ENCODE data around the gene CDCA3.

CDCA3 gene

GRCh38 chr12:6850796-6851152 is 312 bp downstream of the CDCA3 start:
- H3K4me3 Mint-ChIP-seq = peak overlapping the region; percentile 89
- H3K36me3 Mint-ChIP-seq (ENCODE audit: low read depth) = peaks cover 33% of the 10 kb centered on the region
- no peaks in the 10 kb centered on the region for H3K9me3 Mint-ChIP-seq
- no peaks in the 10 kb centered on the region for H3K27me3 Mint-ChIP-seq (ENCODE audit: low read depth)
- peaks cover 41% of the 10 kb centered on the region for H3K4me1 Mint-ChIP-seq (ENCODE audit: low read depth)
- H3K27ac Mint-ChIP-seq = peak overlapping the region; percentile 99

- H3K27ac Mint-ChIP-seq = peak overlapping the region; percentile 52
- H3K9me3 Mint-ChIP-seq = no peaks in the 10 kb centered on the region
- H3K4me1 Mint-ChIP-seq (ENCODE audit: low read depth) = peaks cover 41% of the 10 kb centered on the region
- peaks cover 31% of the 10 kb centered on the region for H3K36me3 Mint-ChIP-seq (ENCODE audit: low read depth)
- peak overlapping the region; percentile 89 for H3K4me3 Mint-ChIP-seq
- no peaks in the 10 kb centered on the region for H3K27me3 Mint-ChIP-seq (ENCODE audit: low read depth)
These were observed 1.0 kb downstream of the CDCA3 start for GRCh38 chr12:6849976-6850560.

GRCh38 chr12:6849427-6849826 is 1.7 kb downstream of the CDCA3 start:
- H3K36me3 Mint-ChIP-seq (ENCODE audit: low read depth) = peaks cover 35% of the 10 kb centered on the region
- peaks cover 39% of the 10 kb centered on the region for H3K4me1 Mint-ChIP-seq (ENCODE audit: low read depth)
- peak overlapping the region; percentile 38 for H3K27ac Mint-ChIP-seq
- H3K9me3 Mint-ChIP-seq = no peaks in the 10 kb centered on the region
- no peaks in the 10 kb centered on the region for H3K27me3 Mint-ChIP-seq (ENCODE audit: low read depth)
- peak overlapping the region; percentile 89 for H3K4me3 Mint-ChIP-seq

- Mint-ChIP-seq H3K27ac (no peak overlapping the region), H3K36me3 (ENCODE audit: low read depth) (peaks cover 30% of the 10 kb centered on the region), H3K27me3 (ENCODE audit: low read depth) (no peaks in the 10 kb centered on the region), H3K4me1 (ENCODE audit: low read depth) (peaks cover 25% of the 10 kb centered on the region), H3K9me3 (no peaks in the 10 kb centered on the region), H3K4me3 (peak overlapping the region; percentile 18)
These were observed 3.4 kb downstream of the CDCA3 start for GRCh38 chr12:6847676-6848075.

GRCh38 chr12:6846316-6846869 is 4.7 kb downstream of the CDCA3 start:
- peaks cover 25% of the 10 kb centered on the region for H3K4me1 Mint-ChIP-seq (ENCODE audit: low read depth)
- no peak overlapping the region for H3K4me3 Mint-ChIP-seq
- H3K27me3 Mint-ChIP-seq (ENCODE audit: low read depth) = no peaks in the 10 kb centered on the region
- H3K9me3 Mint-ChIP-seq = no peaks in the 10 kb centered on the region
- H3K27ac Mint-ChIP-seq = no peak overlapping the region
- peaks cover 30% of the 10 kb centered on the region for H3K36me3 Mint-ChIP-seq (ENCODE audit: low read depth)

- no peak overlapping the region for H3K27ac Mint-ChIP-seq
- no peaks in the 10 kb centered on the region for H3K27me3 Mint-ChIP-seq (ENCODE audit: low read depth)
- no peak overlapping the region for H3K4me3 Mint-ChIP-seq
- H3K4me1 Mint-ChIP-seq (ENCODE audit: low read depth) = peaks cover 20% of the 10 kb centered on the region
- no peaks in the 10 kb centered on the region for H3K9me3 Mint-ChIP-seq
- peaks cover 26% of the 10 kb centered on the region for H3K36me3 Mint-ChIP-seq (ENCODE audit: low read depth)
These were observed 5.7 kb downstream of the CDCA3 start for GRCh38 chr12:6845395-6845794.

- H3K4me3 Mint-ChIP-seq = no peak overlapping the region
- peaks cover 2% of the 10 kb centered on the region for H3K4me1 Mint-ChIP-seq (ENCODE audit: low read depth)
- no peaks in the 10 kb centered on the region for H3K9me3 Mint-ChIP-seq
- H3K27ac Mint-ChIP-seq = no peak overlapping the region
- peaks cover 15% of the 10 kb centered on the region for H3K36me3 Mint-ChIP-seq (ENCODE audit: low read depth)
- H3K27me3 Mint-ChIP-seq (ENCODE audit: low read depth) = no peaks in the 10 kb centered on the region
These were observed 7.8 kb downstream of the CDCA3 start for GRCh38 chr12:6843118-6843902.

GRCh38 chr12:6842075-6842474 is 9.0 kb downstream of the CDCA3 start:
- Mint-ChIP-seq H3K36me3 (ENCODE audit: low read depth) (peaks cover 10% of the 10 kb centered on the region), H3K4me1 (ENCODE audit: low read depth) (no peaks in the 10 kb centered on the region), H3K27me3 (ENCODE audit: low read depth) (no peaks in the 10 kb centered on the region), H3K4me3 (no peak overlapping the region), H3K27ac (no peak overlapping the region), H3K9me3 (no peaks in the 10 kb centered on the region)

GRCh38 chr12:6840761-6841515 is 10.1 kb downstream of the CDCA3 start, which contains the start of gene GNB3:
TSS of gene GNB3 (plus strand) at chr12:6840925. CDS start at chr12:6841288, 363 bp downstream.
- no peaks in the 10 kb centered on the region for H3K27me3 Mint-ChIP-seq (ENCODE audit: low read depth)
- H3K4me3 Mint-ChIP-seq = no peak within 1 kb of the TSS
- no peaks in the 10 kb centered on the region for H3K9me3 Mint-ChIP-seq
- no peaks in the 10 kb centered on the region for H3K4me1 Mint-ChIP-seq (ENCODE audit: low read depth)
- no peak within 1 kb of the TSS for H3K27ac Mint-ChIP-seq
- peaks cover 5% of the 10 kb centered on the region for H3K36me3 Mint-ChIP-seq (ENCODE audit: low read depth)

GRCh38 chr12:6840330-6840729 is 10.8 kb downstream of the CDCA3 start:
- H3K4me3 Mint-ChIP-seq = no peak overlapping the region
- peaks cover 5% of the 10 kb centered on the region for H3K36me3 Mint-ChIP-seq (ENCODE audit: low read depth)
- H3K27ac Mint-ChIP-seq = no peak overlapping the region
- H3K27me3 Mint-ChIP-seq (ENCODE audit: low read depth) = no peaks in the 10 kb centered on the region
- peaks cover 2% of the 10 kb centered on the region for H3K4me1 Mint-ChIP-seq (ENCODE audit: low read depth)
- H3K9me3 Mint-ChIP-seq = no peaks in the 10 kb centered on the region

- Mint-ChIP-seq H3K4me3 (no peak overlapping the region), H3K27ac (no peak overlapping the region), H3K27me3 (ENCODE audit: low read depth) (no peaks in the 10 kb centered on the region), H3K9me3 (no peaks in the 10 kb centered on the region), H3K36me3 (ENCODE audit: low read depth) (no peaks in the 10 kb centered on the region), H3K4me1 (ENCODE audit: low read depth) (peaks cover 2% of the 10 kb centered on the region)
These were observed 11.4 kb downstream of the CDCA3 start for GRCh38 chr12:6839482-6840201.

- H3K9me3 Mint-ChIP-seq = no peaks in the 10 kb centered on the region
- H3K36me3 Mint-ChIP-seq (ENCODE audit: low read depth) = no peaks in the 10 kb centered on the region
- H3K4me1 Mint-ChIP-seq (ENCODE audit: low read depth) = peaks cover 4% of the 10 kb centered on the region
- no peak overlapping the region for H3K4me3 Mint-ChIP-seq
- no peak overlapping the region for H3K27ac Mint-ChIP-seq
- H3K27me3 Mint-ChIP-seq (ENCODE audit: low read depth) = no peaks in the 10 kb centered on the region
These were observed 12.2 kb downstream of the CDCA3 start for GRCh38 chr12:6838854-6839253.

GRCh38 chr12:6837370-6838060 is 13.6 kb downstream of the CDCA3 start:
- H3K27ac Mint-ChIP-seq = no peak overlapping the region
- H3K9me3 Mint-ChIP-seq = no peaks in the 10 kb centered on the region
- H3K4me1 Mint-ChIP-seq (ENCODE audit: low read depth) = peaks cover 4% of the 10 kb centered on the region
- no peak overlapping the region for H3K4me3 Mint-ChIP-seq
- no peaks in the 10 kb centered on the region for H3K27me3 Mint-ChIP-seq (ENCODE audit: low read depth)
- no peaks in the 10 kb centered on the region for H3K36me3 Mint-ChIP-seq (ENCODE audit: low read depth)

- no peaks in the 10 kb centered on the region for H3K9me3 Mint-ChIP-seq
These were observed 14.2 kb downstream of the CDCA3 start for GRCh38 chr12:6836851-6837250.

More at GRCh38 chr12:6836851-6837250, 14.2 kb downstream of the CDCA3 start:
- Mint-ChIP-seq H3K36me3 (ENCODE audit: low read depth) (no peaks in the 10 kb centered on the region), H3K27me3 (ENCODE audit: low read depth) (no peaks in the 10 kb centered on the region), H3K4me3 (no peak overlapping the region), H3K4me1 (ENCODE audit: low read depth) (peaks cover 4% of the 10 kb centered on the region), H3K27ac (no peak overlapping the region)

All from T-helper 1 cell treated with Interleukin-12 subunit alpha and Interleukin-12 subunit beta and Interleukin-4 antibody, amounts not matched to agents 30 μg/mL and 1 μg/mL, for 36 hours (primary cell).